Esophagus muscularis mucosa (tissue), 4 donors: Measurements from ENCODE around the gene MBNL1. TPM values are rescaled to one million over a fixed set of nuclear protein-coding genes. Genes with fewer than 3 reads are reported as not detected.
A peak's percentile ranks its signal among the peaks of the same experiment; 100 is the strongest.

Experiments
- DNase-seq: peaks from one replicate; pipeline ENCODE4 v3.0.0-alpha.2; 2017; ENCODE audit errors: extremely low spot score
- H3K27ac ChIP-seq, 4 donors: fragments of 200-600 bp; sonication (generic); replicated peaks in 1 of 4; 1 replicate in 3 of 4; 2 replicates in 1 of 4; pipeline ENCODE4 v1.5.1; 2016 to 2019; ENCODE audit warnings: mild to moderate bottlenecking in 1 of 4
- H3K27me3 ChIP-seq, 4 donors: fragments of 200-600 bp; sonication (generic); one replicate each; pipeline versions ENCODE4 v1.5.1 to v1.6.0; 2016 to 2019
- H3K36me3 ChIP-seq, 4 donors: fragments of 200-600 bp; sonication (generic); one replicate each; pipeline ENCODE4 v1.5.1; 2016 to 2019
- H3K4me1 ChIP-seq, 4 donors: fragments of 200-600 bp; sonication (generic); one replicate each; pipeline ENCODE4 v1.5.1; 2016 to 2019
- H3K4me3 ChIP-seq, 4 donors: fragments of 200-600 bp; sonication (generic); 1 replicate in 2 of 4; 2 replicates in 2 of 4; pipeline ENCODE4 v1.5.1; 2016 to 2019; ENCODE audit warnings: mild to moderate bottlenecking in 4 of 4, moderate library complexity in 1 of 4
- H3K9me3 ChIP-seq, 4 donors: fragments of 200-600 bp; sonication (generic); 1 replicate in 3 of 4; 2 replicates in 1 of 4; pipeline ENCODE4 v1.5.1; 2016 to 2019
- CTCF ChIP-seq, 3 experiments: fragments of 200-600 bp in 2 of 3; fragments of 450-650 bp in 1 of 3; sonication (generic) in 2 of 3; IDR thresholded peaks; one replicate each; pipeline ENCODE4 v1.5.1; 2017 to 2019; ENCODE audit warnings: antibody characterized with exemption in 3 of 3, mild to moderate bottlenecking in 2 of 3, moderate library complexity in 1 of 3
- EP300 ChIP-seq: sonication (generic); formaldehyde crosslinking; IDR thresholded peaks from one replicate; pipeline ENCODE4 v1.6.1; 2017; ENCODE audit warnings: antibody characterized with exemption
- POLR2A ChIP-seq: fragments of 450-650 bp; IDR thresholded peaks from one replicate; pipeline ENCODE4 v1.6.1; 2017; ENCODE audit warnings: antibody characterized with exemption, moderate library complexity, mild to moderate bottlenecking, low read depth
- POLR2AphosphoS5 ChIP-seq, 2 donors: sonication (generic); formaldehyde crosslinking; IDR thresholded peaks; one replicate each; pipeline ENCODE4 v1.6.1; 2017; ENCODE audit warnings: antibody characterized with exemption in 2 of 2
- WGBS: methylation state at CpG from one replicate; pipeline ENCODE4 v1.1.5; 2018; 5-methylcytosine and 5-hydroxymethylcytosine counted together
- intact Hi-C: fragments of 100-400 bp; cut with DNase I; formaldehyde crosslinking; loops from one replicate; pipeline ENCODE4 v1.15.1; 2023
- total RNA-seq, 4 donors: library from RNA; depleted of rRNA; stranded (reverse); fragments of >200 nt; gene quantifications; one replicate each; pipeline versions ENCODE4 v1.1.0 to v1.2.1, GENCODE V29; 2016

Gene MBNL1
- total RNA-seq, 4 donors from 2014 or later: 635 to 868 (median 720) TPM

GRCh38 chr3:152319831-152320617 lies 51.3 kb downstream of the MBNL1 start:
- 66% methylated on average over 3 of the region's 3 CpGs for WGBS
- intact Hi-C loops: no loop called here
- H3K4me1 ChIP-seq: peaks cover 84 to 98% (median 91%) of the 10 kb centered on the region in 4 donors

GRCh38 chr3:152321200-152321954 lies 52.6 kb downstream of the MBNL1 start:
- DNase-seq: no peak
- TF ChIP-seq POLR2AphosphoS5 (IDR thresholded peaks at IDR 0.05) (no peak), POLR2A (no peak), EP300 (no peak), CTCF (IDR thresholded peaks at IDR 0.05) (no peak)
- Histone ChIP-seq H3K27ac (peak overlapping the region; percentile 44 to 68 (median 65)), H3K9me3 (no peaks in the 10 kb centered on the region), H3K36me3 (peaks cover 0 to 5% (median 0%) of the 10 kb centered on the region in 4 donors), H3K4me3 (no peak overlapping the region), H3K27me3 (no peaks in the 10 kb centered on the region), H3K4me1 (peaks cover 73 to 84% (median 78%) of the 10 kb centered on the region in 4 donors)
- intact Hi-C loops: no loop called here
- WGBS: 61% methylated on average over 2 of the region's 2 CpGs

More at GRCh38 chr3:152319831-152320617, 51.3 kb downstream of the MBNL1 start:
- Histone ChIP-seq H3K27ac (peak overlapping the region; percentile 44 to 68 (median 65)), H3K36me3 (no peaks in the 10 kb centered on the region), H3K9me3 (no peaks in the 10 kb centered on the region), H3K4me3 (no peak overlapping the region), H3K27me3 (no peaks in the 10 kb centered on the region)
- TF ChIP-seq POLR2A: no peak
- no peak for TF ChIP-seq CTCF (IDR thresholded peaks at IDR 0.05)
- no peak for TF ChIP-seq POLR2AphosphoS5 (IDR thresholded peaks at IDR 0.05)
- TF ChIP-seq EP300: no peak
- no peak for DNase-seq

GRCh38 chr3:152321955-152322377 lies 53.2 kb downstream of the MBNL1 start:
- intact Hi-C loops: no loop called here
- Histone ChIP-seq H3K36me3 (peaks cover 0 to 5% (median 0%) of the 10 kb centered on the region in 4 donors), H3K27me3 (no peaks in the 10 kb centered on the region), H3K4me3 (no peak overlapping the region), H3K4me1 (peaks cover 71 to 82% (median 76%) of the 10 kb centered on the region in 4 donors), H3K9me3 (no peaks in the 10 kb centered on the region), H3K27ac (peak overlapping the region; percentile 44 to 68 (median 65))
- DNase-seq: no peak
- no peak for TF ChIP-seq POLR2AphosphoS5 (IDR thresholded peaks at IDR 0.05)
- TF ChIP-seq POLR2A: no peak
- WGBS: 67% methylated on average over 2 of the region's 2 CpGs

- no peak for DNase-seq
- Histone ChIP-seq H3K4me3 (no peak overlapping the region), H3K4me1 (peaks cover 71 to 81% (median 76%) of the 10 kb centered on the region in 4 donors), H3K9me3 (no peaks in the 10 kb centered on the region), H3K27me3 (no peaks in the 10 kb centered on the region), H3K36me3 (peaks cover 0 to 5% (median 0%) of the 10 kb centered on the region in 4 donors), H3K27ac (peak overlapping the region; percentile 13 to 68 (median 65))
- TF ChIP-seq POLR2A (no peak), CTCF (IDR thresholded peaks at IDR 0.05) (no peak), POLR2AphosphoS5 (IDR thresholded peaks at IDR 0.05) (no peak), EP300 (no peak)
- WGBS: 14% methylated on average over 1 of the region's 1 CpG
- intact Hi-C loops: no loop called here
Measured at GRCh38 chr3:152322756-152323155, 54.0 kb downstream of the MBNL1 start.

- Histone ChIP-seq H3K4me3 (no peak overlapping the region), H3K27ac (peak overlapping the region in 3 of 4 donors; percentile 62 to 68 (median 68)), H3K27me3 (no peaks in the 10 kb centered on the region), H3K9me3 (no peaks in the 10 kb centered on the region), H3K4me1 (peaks cover 71 to 81% (median 77%) of the 10 kb centered on the region in 4 donors), H3K36me3 (peaks cover 0 to 5% (median 0%) of the 10 kb centered on the region in 4 donors)
- no peak for DNase-seq
- intact Hi-C loops: no loop called here
- 58% methylated on average over 4 of the region's 4 CpGs for WGBS
- TF ChIP-seq CTCF (IDR thresholded peaks at IDR 0.05): no peak
- TF ChIP-seq POLR2A: no peak
- TF ChIP-seq POLR2AphosphoS5 (IDR thresholded peaks at IDR 0.05): no peak
- TF ChIP-seq EP300: no peak
Measured at GRCh38 chr3:152323834-152324233, 55.1 kb downstream of the MBNL1 start.
